Hematopoietic multipotent progenitor cell treated with erythropoietin and hydrocortisone succinate and interleukin-3 and kit ligand, for 8 days (in vitro differentiated cells): ENCODE data around the gene RUVBL2.
"Not testable (repeated sequence)": the region's sequence is repeated elsewhere in the genome, so short reads cannot be mapped to it uniquely, and the experiment has no call there.

Experiments used
- DNase-seq: peaks from one replicate; pipeline ENCODE4 v3.0.0-alpha.2; 2015

Gene RUVBL2

GRCh38 chr19:49018388-49019241 is 24.9 kb downstream of the RUVBL2 start:
- DNase-seq, result peak; percentile 14

GRCh38 chr19:49019242-49019932 is 25.7 kb downstream of the RUVBL2 start:
- DNase-seq, result peak; percentile 16

- DNase-seq, result no peak
Measured at GRCh38 chr19:49020342-49020741, 26.7 kb downstream of the RUVBL2 start.

GRCh38 chr19:49020931-49021895 is 27.5 kb downstream of the RUVBL2 start:
- no peak for DNase-seq

- no peak for DNase-seq
Measured at GRCh38 chr19:49022116-49022515, 28.4 kb downstream of the RUVBL2 start.

GRCh38 chr19:49024233-49024632 is 30.5 kb downstream of the RUVBL2 start, which contains the start of gene CGB3:
CGB3 (minus strand) TSS chr19:49024333; CDS start chr19:49023971, 362 bp downstream.
- not testable (repeated sequence) for DNase-seq

GRCh38 chr19:49025088-49025487 is 31.4 kb downstream of the RUVBL2 start:
- not testable (repeated sequence) for DNase-seq

- not testable (repeated sequence) for DNase-seq
Measured at GRCh38 chr19:49025599-49025998, 31.9 kb downstream of the RUVBL2 start.

- DNase-seq, result not testable (repeated sequence)
Measured at GRCh38 chr19:49028686-49029085, 35.0 kb downstream of the RUVBL2 start.

GRCh38 chr19:49029749-49030148 is 36.1 kb downstream of the RUVBL2 start:
- not testable (repeated sequence) for DNase-seq

- DNase-seq, result not testable (repeated sequence)
Measured at GRCh38 chr19:49030323-49030722, 36.6 kb downstream of the RUVBL2 start.

GRCh38 chr19:49031642-49032301 is 38.1 kb downstream of the RUVBL2 start, which contains the start of gene CGB2:
CGB2 (plus strand) TSS chr19:49031890; CDS start chr19:49032096, 206 bp downstream.
- DNase-seq, result peak; percentile 75

GRCh38 chr19:49036815-49037214 is 43.1 kb downstream of the RUVBL2 start, which contains the start of gene CGB1:
CGB1 (minus strand) TSS chr19:49036895; CDS start chr19:49036711, 184 bp downstream.
- DNase-seq, result peak; percentile 58

GRCh38 chr19:49038111-49038510 is 44.4 kb downstream of the RUVBL2 start:
- DNase-seq, result not testable (repeated sequence)

- DNase-seq, result not testable (repeated sequence)
Measured at GRCh38 chr19:49038557-49039276, 45.0 kb downstream of the RUVBL2 start.

- DNase-seq, result not testable (repeated sequence)
Measured at GRCh38 chr19:49039736-49040135, 46.0 kb downstream of the RUVBL2 start.

- DNase-seq, result no peak
Measured at GRCh38 chr19:49042177-49042576, 48.5 kb downstream of the RUVBL2 start.

- not testable (repeated sequence) for DNase-seq
Measured at GRCh38 chr19:49042666-49043065, 49.0 kb downstream of the RUVBL2 start.

- DNase-seq, result not testable (repeated sequence)
Measured at GRCh38 chr19:49043548-49043947, 49.9 kb downstream of the RUVBL2 start, which contains the start of gene CGB5. CGB5 (plus strand) TSS chr19:49043848; CDS start chr19:49044210, 362 bp downstream.

GRCh38 chr19:49049011-49049410 is 55.3 kb downstream of the RUVBL2 start, which contains the start of gene CGB8:
CGB8 (minus strand) TSS chr19:49049111; CDS start chr19:49048739, 372 bp downstream.
- DNase-seq, result not testable (repeated sequence)

- not testable (repeated sequence) for DNase-seq
Measured at GRCh38 chr19:49049834-49050233, 56.1 kb downstream of the RUVBL2 start.
